HepG2 (cell line): ENCODE results near the gene APEX1. TPM values are rescaled to one million over a fixed set of nuclear protein-coding genes. Genes with fewer than 3 reads are reported as not detected.

Experiments used
- GLMP ChIP-seq: sonication (generic); formaldehyde crosslinking; IDR thresholded peaks from 2 replicates; pipeline ENCODE4 v1.9.0; 2021; ENCODE audit warnings: missing genetic modification reagents, mild to moderate bottlenecking, borderline replicate concordance
- KDM5A ChIP-seq: fragments of 200-600 bp; sonication (generic); IDR thresholded peaks from 2 replicates; pipeline ENCODE4 v1.7.0; 2018; ENCODE audit warnings: antibody characterized with exemption, mild to moderate bottlenecking, low read length, borderline replicate concordance
- RNF2 ChIP-seq: fragments of 450-650 bp; conservative IDR thresholded peaks from 2 replicates; pipeline ENCODE4 v1.6.1; 2016; ENCODE audit warnings: low read depth
- YY1 ChIP-seq: IDR thresholded peaks from 2 replicates; pipeline ENCODE4 v1.6.1; 2011; ENCODE audit warnings: low read length, low read depth, moderate library complexity, mild to moderate bottlenecking; ENCODE audit not compliant: insufficient read depth, insufficient replicate concordance
- ZBTB2 ChIP-seq: sonication (generic); formaldehyde crosslinking; IDR thresholded peaks from 2 replicates; pipeline ENCODE4 v1.8.0; 2022; ENCODE audit warnings: low read depth, missing genetic modification reagents
- ZNF121 ChIP-seq: sonication (generic); formaldehyde crosslinking; IDR thresholded peaks from 2 replicates; pipeline ENCODE4 v1.5.0; 2020; ENCODE audit warnings: mild to moderate bottlenecking, missing genetic modification reagents
- ZNF207 ChIP-seq: fragments of 450-650 bp; IDR thresholded peaks from 2 replicates; pipeline ENCODE4 v1.6.1; 2016; ENCODE audit warnings: antibody characterized with exemption, borderline replicate concordance
- ZSCAN12 ChIP-seq: sonication (generic); formaldehyde crosslinking; IDR thresholded peaks from 2 replicates; pipeline ENCODE4 v1.9.0; 2021; ENCODE audit warnings: mild to moderate bottlenecking, missing genetic modification reagents
- ZSCAN29 ChIP-seq: sonication (generic); formaldehyde crosslinking; conservative IDR thresholded peaks from 2 replicates; pipeline ENCODE4 v1.4.0; 2020; ENCODE audit warnings: mild to moderate bottlenecking, missing genetic modification reagents
- polyA plus RNA-seq, 8 experiments: library from polyadenylated mRNA; depleted of rRNA in 3 of 8; stranded (reverse) in 7 of 8; unstranded in 1 of 8; fragments of >200 nt; fragmentation: Illumina TruSeq in 4 of 8; extraction: Trizol in 4 of 8; gene quantifications; 2 replicates each; pipeline versions ENCODE4 v1.2.1 to v1.2.3, GENCODE V29; 2011 to 2016; ENCODE audit warnings: low read depth in 4 of 8, missing spikeins in 1 of 8, mixed read lengths in 1 of 8; ENCODE audit not compliant: insufficient read depth in 1 of 8
- total RNA-seq, 5 experiments: library from RNA; depleted of rRNA; stranded (reverse); fragments of >200 nt; fragmentation: Illumina TruSeq; extraction: Trizol; gene quantifications; 2 replicates each; pipeline ENCODE4 v1.2.3, GENCODE V29; 2016; ENCODE audit warnings: low read depth in 1 of 5
- TF ChIP-seq, protein P1 (sequence below): sonication (generic); formaldehyde crosslinking; IDR thresholded peaks from 2 replicates; pipeline ENCODE4 v1.4.0; 2020; ENCODE audit warnings: mild to moderate bottlenecking, missing genetic modification reagents
- TF ChIP-seq, protein P2 (sequence below): fragments of 450-650 bp; IDR thresholded peaks from 2 replicates; pipeline ENCODE4 v1.6.1; 2016
- TF ChIP-seq, protein P3 (sequence below): sonication (generic); formaldehyde crosslinking; IDR thresholded peaks from 2 replicates; pipeline ENCODE4 v1.5.0; 2020; ENCODE audit warnings: missing genetic modification reagents
- TF ChIP-seq, protein P4 (sequence below): sonication (generic); formaldehyde crosslinking; IDR thresholded peaks from 2 replicates; pipeline ENCODE4 v1.4.0; 2020; ENCODE audit warnings: mild to moderate bottlenecking, missing genetic modification reagents
- TF ChIP-seq, protein P5 (sequence below): sonication (generic); formaldehyde crosslinking; IDR thresholded peaks from 2 replicates; pipeline ENCODE4 v1.9.0; 2021; ENCODE audit warnings: missing genetic modification reagents, borderline replicate concordance

APEX1 gene
- total and polyA plus RNA-seq, 2 of the 13 experiments (the other 11 are each of a cell fraction or from before 2014, with no cell fraction given), result 171 to 405 TPM

GRCh38 chr14:20461225-20462141 is 6.5 kb downstream of the APEX1 start, which contains the start of gene PIP4P1 (continued):
- TF ChIP-seq, protein P1, sequence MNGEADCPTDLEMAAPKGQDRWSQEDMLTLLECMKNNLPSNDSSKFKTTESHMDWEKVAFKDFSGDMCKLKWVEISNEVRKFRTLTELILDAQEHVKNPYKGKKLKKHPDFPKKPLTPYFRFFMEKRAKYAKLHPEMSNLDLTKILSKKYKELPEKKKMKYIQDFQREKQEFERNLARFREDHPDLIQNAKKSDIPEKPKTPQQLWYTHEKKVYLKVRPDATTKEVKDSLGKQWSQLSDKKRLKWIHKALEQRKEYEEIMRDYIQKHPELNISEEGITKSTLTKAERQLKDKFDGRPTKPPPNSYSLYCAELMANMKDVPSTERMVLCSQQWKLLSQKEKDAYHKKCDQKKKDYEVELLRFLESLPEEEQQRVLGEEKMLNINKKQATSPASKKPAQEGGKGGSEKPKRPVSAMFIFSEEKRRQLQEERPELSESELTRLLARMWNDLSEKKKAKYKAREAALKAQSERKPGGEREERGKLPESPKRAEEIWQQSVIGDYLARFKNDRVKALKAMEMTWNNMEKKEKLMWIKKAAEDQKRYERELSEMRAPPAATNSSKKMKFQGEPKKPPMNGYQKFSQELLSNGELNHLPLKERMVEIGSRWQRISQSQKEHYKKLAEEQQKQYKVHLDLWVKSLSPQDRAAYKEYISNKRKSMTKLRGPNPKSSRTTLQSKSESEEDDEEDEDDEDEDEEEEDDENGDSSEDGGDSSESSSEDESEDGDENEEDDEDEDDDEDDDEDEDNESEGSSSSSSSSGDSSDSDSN, result peak; percentile 48
- peak; percentile 71; the same call in 1 of the 2 replicates for TF ChIP-seq KDM5A
- peak; percentile 96; the same call in 1 of the 2 replicates for TF ChIP-seq ZNF207
- peak; percentile 98 for TF ChIP-seq RNF2
- peak; percentile 86; the same call in 1 of the 2 replicates for TF ChIP-seq ZSCAN12
- no peak for TF ChIP-seq GLMP (CRISPR knock-in tag)
- TF ChIP-seq, protein P2, sequence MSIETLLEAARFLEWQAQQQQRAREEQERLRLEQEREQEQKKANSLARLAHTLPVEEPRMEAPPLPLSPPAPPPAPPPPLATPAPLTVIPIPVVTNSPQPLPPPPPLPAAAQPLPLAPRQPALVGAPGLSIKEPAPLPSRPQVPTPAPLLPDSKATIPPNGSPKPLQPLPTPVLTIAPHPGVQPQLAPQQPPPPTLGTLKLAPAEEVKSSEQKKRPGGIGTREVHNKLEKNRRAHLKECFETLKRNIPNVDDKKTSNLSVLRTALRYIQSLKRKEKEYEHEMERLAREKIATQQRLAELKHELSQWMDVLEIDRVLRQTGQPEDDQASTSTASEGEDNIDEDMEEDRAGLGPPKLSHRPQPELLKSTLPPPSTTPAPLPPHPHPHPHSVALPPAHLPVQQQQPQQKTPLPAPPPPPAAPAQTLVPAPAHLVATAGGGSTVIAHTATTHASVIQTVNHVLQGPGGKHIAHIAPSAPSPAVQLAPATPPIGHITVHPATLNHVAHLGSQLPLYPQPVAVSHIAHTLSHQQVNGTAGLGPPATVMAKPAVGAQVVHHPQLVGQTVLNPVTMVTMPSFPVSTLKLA, result peak; percentile 98
- TF ChIP-seq, protein P3, sequence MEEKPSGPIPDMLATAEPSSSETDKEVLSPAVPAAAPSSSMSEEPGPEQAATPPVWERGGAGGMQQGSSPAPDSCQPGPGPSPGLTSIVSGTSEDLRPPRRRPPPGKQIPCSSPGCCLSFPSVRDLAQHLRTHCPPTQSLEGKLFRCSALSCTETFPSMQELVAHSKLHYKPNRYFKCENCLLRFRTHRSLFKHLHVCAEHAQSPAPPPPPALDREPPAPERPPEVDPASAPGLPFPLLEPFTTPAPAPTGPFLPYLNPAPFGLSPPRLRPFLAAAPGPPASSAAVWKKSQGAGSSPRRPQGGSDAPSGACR, result no peak; the same call in 1 of the 2 replicates
- TF ChIP-seq YY1, result peak; percentile 72
- TF ChIP-seq ZSCAN29 (CRISPR knock-in tag), result peak; percentile 72; the same call in 1 of the 2 replicates
- TF ChIP-seq ZNF121 (CRISPR knock-in tag), result peak; percentile 77
- peak; percentile 57 for TF ChIP-seq ZBTB2 (CRISPR knock-in tag)
- TF ChIP-seq, protein P4, sequence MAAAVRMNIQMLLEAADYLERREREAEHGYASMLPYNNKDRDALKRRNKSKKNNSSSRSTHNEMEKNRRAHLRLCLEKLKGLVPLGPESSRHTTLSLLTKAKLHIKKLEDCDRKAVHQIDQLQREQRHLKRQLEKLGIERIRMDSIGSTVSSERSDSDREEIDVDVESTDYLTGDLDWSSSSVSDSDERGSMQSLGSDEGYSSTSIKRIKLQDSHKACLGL (CRISPR knock-in tag), result peak; percentile 89
- TF ChIP-seq, protein P5, sequence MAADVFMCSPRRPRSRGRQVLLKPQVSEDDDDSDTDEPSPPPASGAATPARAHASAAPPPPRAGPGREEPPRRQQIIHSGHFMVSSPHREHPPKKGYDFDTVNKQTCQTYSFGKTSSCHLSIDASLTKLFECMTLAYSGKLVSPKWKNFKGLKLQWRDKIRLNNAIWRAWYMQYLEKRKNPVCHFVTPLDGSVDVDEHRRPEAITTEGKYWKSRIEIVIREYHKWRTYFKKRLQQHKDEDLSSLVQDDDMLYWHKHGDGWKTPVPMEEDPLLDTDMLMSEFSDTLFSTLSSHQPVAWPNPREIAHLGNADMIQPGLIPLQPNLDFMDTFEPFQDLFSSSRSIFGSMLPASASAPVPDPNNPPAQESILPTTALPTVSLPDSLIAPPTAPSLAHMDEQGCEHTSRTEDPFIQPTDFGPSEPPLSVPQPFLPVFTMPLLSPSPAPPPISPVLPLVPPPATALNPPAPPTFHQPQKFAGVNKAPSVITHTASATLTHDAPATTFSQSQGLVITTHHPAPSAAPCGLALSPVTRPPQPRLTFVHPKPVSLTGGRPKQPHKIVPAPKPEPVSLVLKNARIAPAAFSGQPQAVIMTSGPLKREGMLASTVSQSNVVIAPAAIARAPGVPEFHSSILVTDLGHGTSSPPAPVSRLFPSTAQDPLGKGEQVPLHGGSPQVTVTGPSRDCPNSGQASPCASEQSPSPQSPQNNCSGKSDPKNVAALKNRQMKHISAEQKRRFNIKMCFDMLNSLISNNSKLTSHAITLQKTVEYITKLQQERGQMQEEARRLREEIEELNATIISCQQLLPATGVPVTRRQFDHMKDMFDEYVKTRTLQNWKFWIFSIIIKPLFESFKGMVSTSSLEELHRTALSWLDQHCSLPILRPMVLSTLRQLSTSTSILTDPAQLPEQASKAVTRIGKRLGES (CRISPR knock-in tag), result no peak; the same call in 1 of the 2 replicates
